ENCODE data around the gene NCOA7.

The NCOA7 gene

DNA sequence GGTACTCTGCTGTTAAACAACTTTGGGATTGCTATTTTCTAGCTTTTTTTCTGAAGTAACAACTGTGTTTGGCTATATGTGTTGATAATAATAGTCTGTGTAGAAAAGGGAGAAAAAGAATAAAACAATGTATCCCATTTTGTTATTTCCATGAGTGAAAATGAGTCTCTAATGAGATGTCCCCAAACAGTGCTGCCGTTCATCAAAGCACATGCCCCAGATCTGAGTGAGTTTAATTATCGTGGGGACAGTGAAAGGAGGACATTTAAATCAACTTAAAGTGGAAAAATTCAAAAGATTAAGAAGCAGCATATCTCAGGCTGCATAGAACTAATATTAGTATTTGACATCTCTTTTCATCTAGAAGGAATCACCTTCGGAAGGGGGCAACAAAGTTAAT, 59.6 kb downstream of the NCOA7 start:
- Histone ChIP-seq H3K27ac (ENCODE audit: low read depth, low read length) (no peak overlapping the region), H3K36me3 (ENCODE audit: insufficient read depth, low read length) (no peaks in the 10 kb centered on the region), H3K27me3 (ENCODE audit: control insufficient read depth in 1 of 2, insufficient read depth in 2 of 2, low read length in 2 of 2) (no peaks in the 10 kb centered on the region), H3K9ac (ENCODE audit: low read length) (no peak overlapping the region), H3K4me3 (ENCODE audit: low read depth in 1 of 2, low read length in 2 of 2) (no peak overlapping the region), H3K4me1 (ENCODE audit: insufficient read depth, low read length) (no peaks in the 10 kb centered on the region), H3K9me3 (ENCODE audit: low read length) (no peaks in the 10 kb centered on the region)

DNA sequence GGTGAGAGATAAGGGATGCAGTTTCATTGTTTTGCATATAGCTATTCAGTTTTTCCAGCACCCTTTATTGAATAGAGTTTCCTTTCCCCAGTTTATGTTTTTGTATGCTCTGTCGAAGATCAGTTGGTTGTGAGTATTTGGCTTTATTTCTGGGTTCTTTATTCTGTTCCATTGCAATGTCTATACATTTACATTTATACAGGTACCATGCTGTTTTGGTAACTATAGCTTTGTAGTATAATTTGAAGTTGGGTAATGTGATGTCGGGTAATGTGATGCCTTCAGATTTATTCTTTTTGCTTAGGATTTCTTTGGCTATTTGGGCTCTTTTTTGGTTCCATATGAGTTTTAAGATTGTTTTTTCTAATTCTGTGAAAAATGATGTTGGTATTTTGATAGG, 61.8 kb downstream of the NCOA7 start:
- no peaks in the 10 kb centered on the region for H3K36me3 ChIP-seq (ENCODE audit: insufficient read depth, low read length)
- no peaks in the 10 kb centered on the region for H3K27me3 ChIP-seq (ENCODE audit: control insufficient read depth in 1 of 2, insufficient read depth in 2 of 2, low read length in 2 of 2)
- H3K4me3 ChIP-seq (ENCODE audit: low read depth in 1 of 2, low read length in 2 of 2) = no peak overlapping the region
- no peaks in the 10 kb centered on the region for H3K4me1 ChIP-seq (ENCODE audit: insufficient read depth, low read length)
- no peak overlapping the region for H3K9ac ChIP-seq (ENCODE audit: low read length)
- no peak overlapping the region for H3K27ac ChIP-seq (ENCODE audit: low read depth, low read length)
- no peaks in the 10 kb centered on the region for H3K9me3 ChIP-seq (ENCODE audit: low read length)

DNA sequence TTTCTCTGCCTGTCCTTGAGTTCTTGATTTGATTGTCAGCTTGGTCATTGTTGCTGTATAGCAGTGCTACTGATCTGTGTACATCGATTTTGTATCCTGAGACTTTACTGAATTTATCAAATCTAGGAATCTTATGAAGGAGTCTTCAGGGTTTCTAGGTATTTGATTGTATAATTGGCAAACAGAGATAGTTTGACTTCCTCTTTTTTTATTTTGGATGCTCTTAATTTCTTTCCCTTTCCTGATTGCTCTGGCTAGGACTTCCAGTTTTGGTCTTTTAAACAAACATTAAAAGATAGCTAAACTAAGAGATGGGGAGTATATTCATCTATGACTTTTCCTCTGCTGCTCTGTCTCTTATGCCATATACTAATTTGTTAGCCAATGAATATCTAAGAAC, 62.4 kb downstream of the NCOA7 start:
- Histone ChIP-seq H3K4me1 (ENCODE audit: insufficient read depth, low read length) (no peaks in the 10 kb centered on the region), H3K36me3 (ENCODE audit: insufficient read depth, low read length) (no peaks in the 10 kb centered on the region), H3K27me3 (ENCODE audit: control insufficient read depth in 1 of 2, insufficient read depth in 2 of 2, low read length in 2 of 2) (no peaks in the 10 kb centered on the region), H3K4me3 (ENCODE audit: low read depth in 1 of 2, low read length in 2 of 2) (no peak overlapping the region), H3K9ac (ENCODE audit: low read length) (no peak overlapping the region), H3K9me3 (ENCODE audit: low read length) (no peaks in the 10 kb centered on the region), H3K27ac (ENCODE audit: low read depth, low read length) (no peak overlapping the region)

DNA sequence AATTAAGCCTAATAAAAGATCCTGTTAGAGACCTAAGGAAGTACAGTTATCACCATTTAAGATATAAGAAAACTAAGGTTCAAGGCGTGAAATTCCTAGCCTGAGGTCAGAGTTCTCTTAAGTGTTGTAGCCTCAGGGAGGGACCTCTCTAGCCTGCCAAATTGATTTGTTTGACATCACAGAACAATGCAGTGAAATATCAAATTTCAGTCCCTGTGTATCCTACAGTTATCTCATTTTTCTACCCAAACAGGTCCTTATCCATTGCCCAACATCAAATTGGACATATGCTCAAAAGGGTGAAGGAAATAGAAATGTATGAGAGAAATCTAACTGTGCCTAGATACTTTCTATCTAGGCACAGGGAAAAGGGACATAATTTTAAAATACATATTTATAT, 63.0 kb downstream of the NCOA7 start:
- no peaks in the 10 kb centered on the region for H3K4me1 ChIP-seq (ENCODE audit: insufficient read depth, low read length)
- H3K36me3 ChIP-seq (ENCODE audit: insufficient read depth, low read length) = no peaks in the 10 kb centered on the region
- H3K27me3 ChIP-seq (ENCODE audit: control insufficient read depth in 1 of 2, insufficient read depth in 2 of 2, low read length in 2 of 2) = no peaks in the 10 kb centered on the region
- no peaks in the 10 kb centered on the region for H3K9me3 ChIP-seq (ENCODE audit: low read length)
- no peak overlapping the region for H3K27ac ChIP-seq (ENCODE audit: low read depth, low read length)
- H3K4me3 ChIP-seq (ENCODE audit: low read depth in 1 of 2, low read length in 2 of 2) = no peak overlapping the region
- no peak overlapping the region for H3K9ac ChIP-seq (ENCODE audit: low read length)

DNA sequence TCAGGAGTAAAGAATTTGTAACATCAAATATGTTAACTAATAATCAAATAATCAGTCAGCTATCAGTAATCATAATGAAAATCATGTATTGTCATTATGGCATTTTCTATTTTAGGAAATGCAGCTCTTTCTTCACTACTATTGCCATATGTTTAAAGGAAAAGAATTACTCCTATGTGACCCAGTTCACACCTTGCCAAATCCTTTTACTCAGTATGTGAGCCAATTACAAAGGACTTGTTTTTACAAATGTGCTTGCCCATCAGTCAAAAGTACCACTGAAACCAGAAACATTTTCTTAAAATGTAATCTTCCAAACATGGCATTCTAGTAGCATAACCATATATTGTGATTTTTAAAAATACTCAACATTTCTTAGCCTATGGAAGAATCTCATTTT, 63.6 kb downstream of the NCOA7 start:
- Histone ChIP-seq H3K4me3 (ENCODE audit: low read depth in 1 of 2, low read length in 2 of 2) (no peak overlapping the region), H3K27ac (ENCODE audit: low read depth, low read length) (no peak overlapping the region), H3K4me1 (ENCODE audit: insufficient read depth, low read length) (no peaks in the 10 kb centered on the region), H3K27me3 (ENCODE audit: control insufficient read depth in 1 of 2, insufficient read depth in 2 of 2, low read length in 2 of 2) (no peaks in the 10 kb centered on the region), H3K36me3 (ENCODE audit: insufficient read depth, low read length) (no peaks in the 10 kb centered on the region), H3K9me3 (ENCODE audit: low read length) (no peaks in the 10 kb centered on the region), H3K9ac (ENCODE audit: low read length) (no peak overlapping the region)

DNA sequence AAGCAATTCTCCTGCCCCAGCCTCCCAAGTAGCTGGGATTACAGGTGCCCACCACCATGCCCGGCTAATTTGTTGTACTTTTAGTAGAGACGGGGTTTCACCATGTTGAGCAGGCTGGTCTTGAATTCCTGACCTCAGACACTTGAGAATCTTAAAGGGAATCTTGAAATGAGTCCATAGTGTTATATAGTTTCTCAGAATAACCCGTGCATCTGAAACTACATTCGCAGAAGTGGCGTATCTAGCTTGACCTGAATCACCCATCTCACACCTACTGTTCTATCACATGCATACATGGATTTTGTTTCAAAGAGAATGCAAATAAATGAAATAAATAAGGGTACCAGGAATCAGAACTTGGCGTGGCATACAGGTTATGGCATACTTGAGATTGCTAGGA, 65.0 kb downstream of the NCOA7 start:
- H3K9me3 ChIP-seq (ENCODE audit: low read length) = no peaks in the 10 kb centered on the region
- H3K4me1 ChIP-seq (ENCODE audit: insufficient read depth, low read length) = no peaks in the 10 kb centered on the region
- no peak overlapping the region for H3K9ac ChIP-seq (ENCODE audit: low read length)
- no peaks in the 10 kb centered on the region for H3K27me3 ChIP-seq (ENCODE audit: control insufficient read depth in 1 of 2, insufficient read depth in 2 of 2, low read length in 2 of 2)
- H3K4me3 ChIP-seq (ENCODE audit: low read depth in 1 of 2, low read length in 2 of 2) = no peak overlapping the region
- H3K27ac ChIP-seq (ENCODE audit: low read depth, low read length) = no peak overlapping the region
- no peaks in the 10 kb centered on the region for H3K36me3 ChIP-seq (ENCODE audit: insufficient read depth, low read length)

DNA sequence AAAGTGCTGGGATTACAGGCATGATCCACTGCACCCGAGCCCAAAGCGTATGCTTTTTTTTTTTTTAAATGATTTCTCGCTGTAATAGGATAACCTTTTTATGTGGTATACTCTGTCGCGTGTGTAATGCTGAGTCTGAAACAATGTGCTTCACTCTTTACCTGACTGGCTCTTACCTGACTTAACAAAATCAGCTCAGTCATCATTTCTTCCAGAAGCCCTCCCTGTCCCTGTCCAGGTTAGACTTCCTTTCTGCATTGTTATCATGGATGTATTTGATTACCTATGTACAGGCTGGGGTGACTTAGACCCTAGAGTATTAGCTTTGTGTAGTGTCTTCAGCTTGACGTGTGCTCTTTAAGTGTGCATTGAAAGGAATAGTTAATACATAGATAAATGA, 67.1 kb downstream of the NCOA7 start:
- Histone ChIP-seq H3K9me3 (ENCODE audit: low read length) (no peaks in the 10 kb centered on the region), H3K27ac (ENCODE audit: low read depth, low read length) (no peak overlapping the region), H3K9ac (ENCODE audit: low read length) (no peak overlapping the region), H3K4me3 (ENCODE audit: low read depth in 1 of 2, low read length in 2 of 2) (no peak overlapping the region), H3K27me3 (ENCODE audit: control insufficient read depth in 1 of 2, insufficient read depth in 2 of 2, low read length in 2 of 2) (no peaks in the 10 kb centered on the region), H3K36me3 (ENCODE audit: insufficient read depth, low read length) (no peaks in the 10 kb centered on the region), H3K4me1 (ENCODE audit: insufficient read depth, low read length) (no peaks in the 10 kb centered on the region)

DNA sequence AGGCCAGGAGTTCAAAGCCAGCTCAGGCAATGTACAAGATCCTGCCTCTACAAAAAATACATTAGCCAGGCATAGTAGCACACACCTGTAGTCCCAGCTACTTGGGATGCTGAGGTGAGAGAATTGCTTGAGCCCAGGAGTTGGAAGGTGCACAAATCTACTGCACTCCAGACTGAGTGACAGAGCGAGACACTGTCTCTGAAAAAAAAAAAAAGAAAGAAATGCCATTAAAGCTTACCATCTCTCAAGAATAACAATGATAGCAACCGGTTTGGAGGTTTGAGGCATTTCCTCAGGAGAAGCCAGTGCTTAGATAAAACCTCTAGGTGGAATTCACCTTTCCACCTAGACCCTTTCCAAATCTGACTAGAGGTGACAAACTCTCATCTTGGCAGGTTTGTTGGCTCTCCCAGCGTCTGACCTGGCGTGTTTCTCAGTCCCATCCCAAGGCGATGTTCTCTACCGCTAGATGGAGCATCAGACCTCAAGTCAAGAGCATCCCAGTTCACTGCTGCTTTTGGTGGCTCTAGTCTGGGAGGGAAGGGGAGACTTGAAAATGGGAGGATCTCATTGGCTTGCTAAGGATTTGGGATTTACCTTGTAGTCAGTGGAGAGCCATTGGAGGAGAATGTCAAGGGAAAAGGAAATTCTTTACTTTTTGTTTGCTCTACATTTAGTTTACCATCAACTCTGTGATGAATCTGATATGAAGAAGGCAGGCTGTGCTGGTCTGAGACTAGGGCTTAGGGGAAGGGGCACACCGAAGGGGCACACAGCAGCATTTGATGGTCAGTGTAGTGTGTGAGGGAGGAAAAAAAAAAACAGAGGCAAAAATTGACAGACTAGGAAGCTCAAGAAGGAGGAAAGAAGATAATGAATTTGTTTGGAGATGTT, 67.9 kb downstream of the NCOA7 start:
- Histone ChIP-seq H3K27ac (ENCODE audit: low read depth, low read length) (no peak overlapping the region), H3K27me3 (ENCODE audit: control insufficient read depth in 1 of 2, insufficient read depth in 2 of 2, low read length in 2 of 2) (no peaks in the 10 kb centered on the region), H3K9ac (ENCODE audit: low read length) (no peak overlapping the region), H3K4me3 (ENCODE audit: low read depth in 1 of 2, low read length in 2 of 2) (no peak overlapping the region), H3K36me3 (ENCODE audit: insufficient read depth, low read length) (no peaks in the 10 kb centered on the region), H3K4me1 (ENCODE audit: insufficient read depth, low read length) (no peaks in the 10 kb centered on the region), H3K9me3 (ENCODE audit: low read length) (no peaks in the 10 kb centered on the region)

DNA sequence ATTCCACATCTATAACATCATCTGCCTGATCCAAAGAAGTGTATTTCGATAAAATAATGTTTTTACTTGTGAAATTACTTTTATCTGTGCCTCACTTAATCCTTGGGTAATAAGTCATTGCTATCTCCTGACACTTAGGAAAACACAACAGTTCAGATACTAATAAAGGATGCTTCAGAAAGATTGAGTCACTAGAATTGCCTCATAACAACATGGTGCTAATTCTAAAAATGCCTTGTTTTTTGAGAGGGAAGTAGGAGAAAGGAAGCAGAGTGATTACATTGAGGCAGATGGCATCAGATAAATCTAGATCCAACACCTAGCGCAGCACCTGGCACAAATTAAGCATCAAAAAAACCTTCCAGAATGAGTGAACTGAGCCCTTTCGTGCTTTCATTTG, 69.0 kb downstream of the NCOA7 start:
- Histone ChIP-seq H3K9ac (ENCODE audit: low read length) (no peak overlapping the region), H3K4me1 (ENCODE audit: insufficient read depth, low read length) (no peaks in the 10 kb centered on the region), H3K4me3 (ENCODE audit: low read depth in 1 of 2, low read length in 2 of 2) (no peak overlapping the region), H3K36me3 (ENCODE audit: insufficient read depth, low read length) (no peaks in the 10 kb centered on the region), H3K9me3 (ENCODE audit: low read length) (no peaks in the 10 kb centered on the region), H3K27me3 (ENCODE audit: control insufficient read depth in 1 of 2, insufficient read depth in 2 of 2, low read length in 2 of 2) (no peaks in the 10 kb centered on the region), H3K27ac (ENCODE audit: low read depth, low read length) (no peak overlapping the region)

DNA sequence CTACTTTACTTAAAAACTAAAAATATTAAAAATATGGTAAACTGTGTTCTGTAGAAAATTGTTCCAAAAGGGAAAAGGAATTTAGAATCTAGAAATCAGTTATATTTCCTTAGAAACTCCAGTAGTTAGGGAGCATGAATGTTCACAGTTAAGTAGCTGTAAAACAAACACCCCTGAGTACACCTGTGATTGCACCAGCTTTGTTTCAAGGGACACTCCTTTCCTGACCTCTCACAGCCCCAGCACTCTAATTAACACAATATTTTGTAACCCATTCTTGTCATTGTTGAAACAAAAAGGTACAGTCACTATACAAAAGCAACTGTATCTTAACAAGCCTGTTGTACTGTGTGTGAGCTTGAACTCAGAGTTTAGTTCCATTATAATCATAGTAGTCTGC, 72.3 kb downstream of the NCOA7 start:
- H3K27ac ChIP-seq (ENCODE audit: low read depth, low read length) = no peak overlapping the region

DNA sequence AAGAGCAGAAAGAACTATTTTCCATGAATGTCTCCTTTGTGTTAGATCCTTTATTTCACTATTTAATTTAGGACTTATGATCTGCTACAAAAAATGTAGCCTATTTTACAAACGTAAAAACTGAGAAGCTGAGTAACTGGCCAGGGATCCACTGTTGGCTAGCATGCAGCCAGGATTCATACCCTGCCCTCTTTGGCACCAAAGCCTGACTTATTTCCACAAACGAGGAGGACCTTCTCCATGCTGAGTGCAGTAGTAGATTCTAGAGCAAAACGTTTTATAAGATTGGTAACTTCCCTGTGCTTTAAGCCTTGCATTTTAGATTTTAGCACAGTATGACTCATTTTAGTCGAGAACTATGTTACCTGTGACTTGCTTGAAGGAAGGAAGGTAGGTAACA, 74.3 kb downstream of the NCOA7 start:
- Histone ChIP-seq H3K27me3 (ENCODE audit: control insufficient read depth in 1 of 2, insufficient read depth in 2 of 2, low read length in 2 of 2) (no peaks in the 10 kb centered on the region), H3K4me1 (ENCODE audit: insufficient read depth, low read length) (peaks cover 21% of the 10 kb centered on the region), H3K4me3 (ENCODE audit: low read depth in 1 of 2, low read length in 2 of 2) (no peak overlapping the region), H3K9ac (ENCODE audit: low read length) (no peak overlapping the region), H3K9me3 (ENCODE audit: low read length) (no peaks in the 10 kb centered on the region), H3K36me3 (ENCODE audit: insufficient read depth, low read length) (no peaks in the 10 kb centered on the region), H3K27ac (ENCODE audit: low read depth, low read length) (no peak overlapping the region)

More for the DNA sequence above, 72.3 kb downstream of the NCOA7 start:
- H3K4me1 ChIP-seq (ENCODE audit: insufficient read depth, low read length) = peaks cover 3% of the 10 kb centered on the region
- no peaks in the 10 kb centered on the region for H3K27me3 ChIP-seq (ENCODE audit: control insufficient read depth in 1 of 2, insufficient read depth in 2 of 2, low read length in 2 of 2)
- no peak overlapping the region for H3K4me3 ChIP-seq (ENCODE audit: low read depth in 1 of 2, low read length in 2 of 2)
- no peaks in the 10 kb centered on the region for H3K36me3 ChIP-seq (ENCODE audit: insufficient read depth, low read length)
- H3K9ac ChIP-seq (ENCODE audit: low read length) = no peak overlapping the region
- H3K9me3 ChIP-seq (ENCODE audit: low read length) = no peaks in the 10 kb centered on the region

DNA sequence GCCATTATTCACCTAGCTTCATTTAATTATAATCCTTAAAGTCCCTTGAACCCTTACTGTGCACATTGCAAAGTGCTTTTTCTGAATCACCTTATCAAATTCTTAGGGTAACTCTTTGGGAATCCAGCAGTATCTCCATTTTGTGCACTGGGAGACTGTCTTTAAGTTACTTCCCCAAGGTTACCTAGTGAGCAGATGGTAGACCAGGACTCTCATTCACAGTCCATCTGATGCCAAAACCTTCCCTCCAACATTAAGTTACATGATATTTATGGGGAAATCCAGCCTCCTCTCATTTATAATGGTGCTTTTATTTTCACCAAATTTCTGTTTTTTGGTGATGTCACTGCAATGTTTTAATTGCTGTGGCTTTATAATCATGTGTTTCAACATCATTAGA, 75.7 kb downstream of the NCOA7 start:
- H3K27ac ChIP-seq (ENCODE audit: low read depth, low read length) = no peak overlapping the region
- no peak overlapping the region for H3K9ac ChIP-seq (ENCODE audit: low read length)
- H3K4me1 ChIP-seq (ENCODE audit: insufficient read depth, low read length) = peaks cover 22% of the 10 kb centered on the region
- H3K27me3 ChIP-seq (ENCODE audit: control insufficient read depth in 1 of 2, insufficient read depth in 2 of 2, low read length in 2 of 2) = no peaks in the 10 kb centered on the region
- H3K4me3 ChIP-seq (ENCODE audit: low read depth in 1 of 2, low read length in 2 of 2) = no peak overlapping the region
- no peaks in the 10 kb centered on the region for H3K9me3 ChIP-seq (ENCODE audit: low read length)
- H3K36me3 ChIP-seq (ENCODE audit: insufficient read depth, low read length) = no peaks in the 10 kb centered on the region
